Activated naive CD4-positive, alpha-beta T cell treated with anti-CD3 and anti-CD28 coated beads, Interleukin-2, amount 50 U/mL, for 24 hours (primary cell): ENCODE results near the gene TTL.
"Not testable (repeated sequence)": the region's sequence is repeated elsewhere in the genome, so short reads cannot be mapped to it uniquely, and the experiment has no call there.

Experiments used
- H3K27ac Mint-ChIP-seq: one replicate; pipeline ENCODE4 v1.8.0; 2021; ENCODE audit warnings: mild to moderate bottlenecking, mixed read lengths
- H3K27me3 Mint-ChIP-seq: one replicate; pipeline ENCODE4 v1.8.0; 2021; ENCODE audit warnings: mixed read lengths
- H3K36me3 Mint-ChIP-seq: one replicate; pipeline ENCODE4 v1.8.0; 2021; ENCODE audit warnings: mixed read lengths
- H3K4me1 Mint-ChIP-seq: one replicate; pipeline ENCODE4 v1.8.0; 2021; ENCODE audit warnings: mixed read lengths
- H3K4me3 Mint-ChIP-seq: one replicate; pipeline ENCODE4 v1.8.0; 2021; ENCODE audit warnings: mild to moderate bottlenecking, mixed read lengths
- H3K9me3 Mint-ChIP-seq: one replicate; pipeline ENCODE4 v1.8.0; 2021; ENCODE audit warnings: mixed read lengths

TTL gene

GRCh38 chr2:112481528-112482233, at the start of gene TTL:
Gene TTL, plus strand, starts transcription at chr2:112482156. Its CDS starts 189 bp downstream, at chr2:112482345.
- H3K4me1 Mint-ChIP-seq, result peaks cover 38% of the 10 kb centered on the region
- H3K27me3 Mint-ChIP-seq, result no peaks in the 10 kb centered on the region
- peak within 1 kb of the TSS; percentile 96 for H3K27ac Mint-ChIP-seq
- H3K9me3 Mint-ChIP-seq, result no peaks in the 10 kb centered on the region
- no peaks in the 10 kb centered on the region for H3K36me3 Mint-ChIP-seq
- peak within 1 kb of the TSS; percentile 97 for H3K4me3 Mint-ChIP-seq

DNA sequence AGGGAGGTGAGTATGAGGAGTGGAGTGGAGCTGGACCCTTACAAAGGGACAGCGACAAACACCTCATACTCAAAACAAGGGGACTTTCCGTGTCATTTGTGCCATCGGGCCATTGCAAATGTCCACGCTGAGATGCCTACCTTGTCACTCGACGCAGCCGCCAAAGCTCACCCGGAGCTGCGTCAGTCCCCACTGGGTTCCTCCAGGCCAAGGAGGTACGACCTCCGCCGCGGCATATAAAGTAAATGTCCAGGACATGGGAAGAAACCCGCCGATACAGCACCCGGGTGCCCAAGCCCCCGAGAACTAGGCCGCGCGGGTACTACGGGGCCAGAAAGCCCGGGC, 49.6 kb upstream of the TTL start:
- peak overlapping the region; percentile 59 for H3K27ac Mint-ChIP-seq
- H3K27me3 Mint-ChIP-seq, H3K36me3 Mint-ChIP-seq, H3K9me3 Mint-ChIP-seq: not testable (repeated sequence)
- peaks cover 21% of the 10 kb centered on the region for H3K4me1 Mint-ChIP-seq
- peak overlapping the region; percentile 86 for H3K4me3 Mint-ChIP-seq

DNA sequence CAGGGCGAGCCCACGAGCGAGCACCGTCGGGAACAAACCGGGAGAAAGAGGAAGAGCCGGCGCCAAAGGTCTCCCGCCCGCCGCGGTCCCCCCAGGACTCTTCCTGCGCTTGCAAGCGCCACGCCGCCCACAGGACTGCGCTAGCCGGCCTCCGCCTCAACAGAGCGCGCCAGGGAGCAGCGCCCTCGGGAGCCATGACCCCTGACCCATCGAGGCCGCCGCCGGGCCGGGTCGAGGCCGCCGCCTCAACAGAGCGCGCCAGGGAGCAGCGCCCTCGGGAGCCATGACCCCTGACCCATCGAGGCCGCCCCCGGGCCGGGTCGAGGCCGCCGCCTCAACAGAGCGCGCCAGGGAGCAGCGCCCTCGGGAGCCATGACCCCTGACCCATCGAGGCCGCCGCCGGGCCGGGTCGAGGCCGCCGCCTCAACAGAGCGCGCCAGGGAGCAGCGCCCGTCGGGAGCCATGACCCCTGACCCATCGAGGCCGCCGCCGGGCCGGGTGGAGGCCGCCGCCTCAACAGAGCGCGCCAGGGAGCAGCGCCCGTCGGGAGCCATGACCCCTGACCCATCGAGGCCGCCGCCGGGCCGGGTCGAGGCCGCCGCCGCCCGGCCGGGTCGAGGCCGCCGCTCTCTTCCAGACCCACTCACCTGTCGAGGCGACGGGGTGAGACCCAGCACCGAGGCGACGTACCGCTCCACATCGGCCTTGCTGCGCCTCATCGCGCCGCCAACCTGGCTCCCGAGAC, 49.0 kb upstream of the TTL start:
- Mint-ChIP-seq H3K4me3 (peak overlapping the region; percentile 86), H3K27ac (peak overlapping the region; percentile 59), H3K4me1 (peaks cover 21% of the 10 kb centered on the region)
- H3K9me3 Mint-ChIP-seq, H3K27me3 Mint-ChIP-seq, H3K36me3 Mint-ChIP-seq: not testable (repeated sequence)

- not testable (repeated sequence) for H3K9me3 Mint-ChIP-seq, H3K36me3 Mint-ChIP-seq
Observed at GRCh38 chr2:112433480-112433879, 48.5 kb upstream of the TTL start, which contains the start of gene RGPD8. Gene RGPD8, minus strand, starts transcription at chr2:112433645. Its CDS starts 192 bp downstream, at chr2:112433453.

DNA sequence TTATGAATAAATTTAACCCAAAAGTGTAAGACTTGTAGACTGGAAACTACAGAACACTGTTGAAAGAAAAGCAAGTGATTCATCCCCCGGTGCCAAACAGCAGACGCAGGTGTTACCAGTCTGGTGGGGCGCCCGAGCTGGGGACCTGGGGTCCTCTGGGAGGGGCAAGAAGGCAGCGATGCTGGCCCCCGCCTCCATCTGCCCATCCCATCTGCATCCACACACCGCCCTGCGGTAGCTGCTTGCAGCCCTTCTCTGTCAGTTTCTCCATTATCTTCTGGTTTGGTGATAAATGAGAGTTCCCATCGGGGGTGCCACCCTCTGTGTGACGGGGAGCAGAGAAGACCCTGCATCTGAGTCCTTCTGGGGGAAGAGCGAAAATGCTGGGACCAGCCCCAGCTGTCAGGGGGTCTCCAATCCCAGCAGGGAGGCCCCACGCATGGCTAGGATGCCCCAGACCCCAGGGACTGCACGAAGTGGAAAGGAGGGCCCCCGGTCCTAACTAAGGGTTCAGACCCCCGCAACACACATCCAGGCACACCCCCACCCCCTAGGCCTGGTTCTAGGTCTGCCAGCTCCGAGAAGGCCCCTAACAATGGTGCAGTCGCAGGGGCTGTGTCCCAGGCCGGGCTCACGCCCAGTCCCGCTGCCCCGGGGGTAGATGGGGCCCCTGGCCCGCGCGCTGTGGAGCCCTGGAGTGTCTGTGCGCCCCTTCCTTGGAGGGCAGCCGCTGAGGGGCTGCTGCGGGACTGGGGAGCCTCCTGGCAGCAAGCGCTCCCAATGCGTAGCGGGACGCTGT, 47.8 kb upstream of the TTL start:
- H3K4me3 Mint-ChIP-seq, result no peak overlapping the region

More at GRCh38 chr2:112433480-112433879, 48.5 kb upstream of the TTL start, which contains the start of gene RGPD8:
- H3K27ac Mint-ChIP-seq, result peak within 1 kb of the TSS; percentile 59
- H3K27me3 Mint-ChIP-seq, result not testable (repeated sequence)
- H3K4me1 Mint-ChIP-seq, result peaks cover 21% of the 10 kb centered on the region
- peak within 1 kb of the TSS; percentile 86 for H3K4me3 Mint-ChIP-seq

GRCh38 chr2:112434890-112435715, 46.9 kb upstream of the TTL start:
- not testable (repeated sequence) for H3K27me3 Mint-ChIP-seq, H3K36me3 Mint-ChIP-seq, H3K27ac Mint-ChIP-seq, H3K4me3 Mint-ChIP-seq, H3K9me3 Mint-ChIP-seq
- H3K4me1 Mint-ChIP-seq, result peaks cover 17% of the 10 kb centered on the region

More for the DNA sequence above, 47.8 kb upstream of the TTL start:
- peaks cover 4% of the 10 kb centered on the region for H3K27me3 Mint-ChIP-seq
- H3K27ac Mint-ChIP-seq, result no peak overlapping the region
- peaks cover 21% of the 10 kb centered on the region for H3K4me1 Mint-ChIP-seq
- no peaks in the 10 kb centered on the region for H3K9me3 Mint-ChIP-seq
- no peaks in the 10 kb centered on the region for H3K36me3 Mint-ChIP-seq

DNA sequence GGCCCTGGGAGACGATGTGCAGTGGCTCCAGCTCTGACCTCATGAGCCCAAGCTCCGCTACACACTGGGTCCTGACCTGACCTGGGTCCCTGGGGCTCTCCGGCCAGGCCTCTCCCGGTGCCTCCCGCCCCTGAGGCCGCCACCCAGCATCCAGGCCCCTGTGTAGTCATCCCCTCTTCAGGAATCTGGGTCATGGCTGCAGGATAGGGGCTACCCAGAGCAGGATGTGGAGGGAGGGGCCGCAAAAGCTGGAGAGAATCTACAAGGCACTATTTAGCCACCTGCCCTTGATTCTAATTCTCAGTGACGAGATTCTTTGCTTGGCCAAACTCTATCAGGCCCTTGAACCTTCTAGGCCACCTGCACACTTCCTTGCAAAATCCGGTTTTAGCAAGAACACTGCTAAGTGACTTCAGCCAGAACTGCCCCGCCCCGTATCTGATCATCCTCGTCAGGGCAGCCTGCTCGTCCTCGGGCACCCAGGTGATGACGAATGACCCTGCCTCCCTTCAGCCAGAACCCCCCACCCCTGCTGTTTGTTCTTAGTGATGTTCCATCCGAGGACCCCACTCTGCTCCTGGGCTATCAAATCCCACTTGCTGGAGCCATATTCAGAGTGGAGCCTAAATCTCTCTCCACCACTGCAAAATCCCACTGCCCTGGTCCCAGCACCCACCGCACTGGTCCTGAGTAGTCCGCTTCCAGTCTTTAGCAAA, 46.1 kb upstream of the TTL start:
- Mint-ChIP-seq H3K27ac (peak overlapping the region; percentile 80), H3K4me1 (peaks cover 16% of the 10 kb centered on the region)
- not testable (repeated sequence) for H3K4me3 Mint-ChIP-seq, H3K36me3 Mint-ChIP-seq, H3K9me3 Mint-ChIP-seq, H3K27me3 Mint-ChIP-seq

GRCh38 chr2:112436993-112437392, 45.0 kb upstream of the TTL start:
- not testable (repeated sequence) for H3K4me1 Mint-ChIP-seq, H3K4me3 Mint-ChIP-seq, H3K27ac Mint-ChIP-seq, H3K36me3 Mint-ChIP-seq, H3K9me3 Mint-ChIP-seq, H3K27me3 Mint-ChIP-seq

GRCh38 chr2:112437405-112437831, 44.5 kb upstream of the TTL start:
- not testable (repeated sequence) for H3K4me3 Mint-ChIP-seq, H3K9me3 Mint-ChIP-seq, H3K27me3 Mint-ChIP-seq, H3K4me1 Mint-ChIP-seq, H3K27ac Mint-ChIP-seq, H3K36me3 Mint-ChIP-seq

DNA sequence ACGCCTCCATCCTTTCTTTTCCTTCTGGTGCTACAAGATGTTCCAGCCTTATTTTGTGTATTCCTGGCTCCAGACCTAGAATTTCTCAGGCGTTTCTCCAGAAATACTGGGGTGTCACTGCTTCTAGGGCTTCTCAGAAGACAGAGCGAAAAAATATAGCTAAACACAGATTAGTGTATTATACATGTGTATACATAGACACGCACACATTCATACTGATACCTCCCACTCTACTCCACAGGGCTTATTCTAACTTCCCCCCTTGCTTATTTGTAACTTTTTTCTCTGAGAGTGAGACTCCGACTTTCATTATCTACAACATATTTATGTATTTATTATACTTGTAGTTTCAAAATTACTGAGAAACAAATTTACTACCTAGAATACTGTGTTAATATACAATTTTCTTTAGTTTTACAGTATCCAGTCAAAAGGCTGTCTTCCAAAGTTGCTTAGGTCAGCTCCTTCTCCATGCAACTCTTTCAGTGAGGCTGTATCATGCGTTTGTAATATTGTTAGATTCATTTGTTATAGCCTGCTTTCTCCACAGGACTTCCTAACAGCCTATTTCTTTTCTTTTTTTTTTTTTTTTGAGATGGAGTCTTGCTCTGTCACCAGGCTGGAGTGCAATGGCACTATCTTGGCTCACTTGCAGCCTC, 43.2 kb upstream of the TTL start:
- H3K4me1 Mint-ChIP-seq, H3K4me3 Mint-ChIP-seq, H3K9me3 Mint-ChIP-seq, H3K27ac Mint-ChIP-seq, H3K36me3 Mint-ChIP-seq, H3K27me3 Mint-ChIP-seq: not testable (repeated sequence)

DNA sequence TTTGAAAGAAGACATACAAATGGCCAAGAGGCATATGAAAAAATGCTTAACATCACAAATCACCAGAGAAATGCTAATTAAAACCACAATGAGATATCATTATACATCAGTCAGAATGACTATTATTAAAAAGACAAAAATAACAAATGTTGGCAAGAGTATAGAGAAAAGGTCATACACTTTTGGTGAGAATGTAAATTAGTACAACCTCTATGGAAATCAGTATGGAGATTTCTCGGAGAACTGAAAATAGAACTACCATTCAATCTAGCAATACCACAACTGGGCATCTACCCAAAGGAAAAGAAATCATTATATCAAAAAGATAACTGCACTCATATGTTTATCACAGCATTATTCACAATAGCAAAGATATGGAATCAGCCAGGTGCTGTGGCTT, 37.7 kb upstream of the TTL start:
- H3K4me1 Mint-ChIP-seq, H3K4me3 Mint-ChIP-seq, H3K27me3 Mint-ChIP-seq, H3K9me3 Mint-ChIP-seq, H3K27ac Mint-ChIP-seq, H3K36me3 Mint-ChIP-seq: not testable (repeated sequence)

GRCh38 chr2:112449854-112450253, 32.1 kb upstream of the TTL start:
- Mint-ChIP-seq H3K27me3 (no peaks in the 10 kb centered on the region), H3K36me3 (no peaks in the 10 kb centered on the region), H3K9me3 (no peaks in the 10 kb centered on the region), H3K27ac (no peak overlapping the region), H3K4me1 (no peaks in the 10 kb centered on the region), H3K4me3 (no peak overlapping the region)

DNA sequence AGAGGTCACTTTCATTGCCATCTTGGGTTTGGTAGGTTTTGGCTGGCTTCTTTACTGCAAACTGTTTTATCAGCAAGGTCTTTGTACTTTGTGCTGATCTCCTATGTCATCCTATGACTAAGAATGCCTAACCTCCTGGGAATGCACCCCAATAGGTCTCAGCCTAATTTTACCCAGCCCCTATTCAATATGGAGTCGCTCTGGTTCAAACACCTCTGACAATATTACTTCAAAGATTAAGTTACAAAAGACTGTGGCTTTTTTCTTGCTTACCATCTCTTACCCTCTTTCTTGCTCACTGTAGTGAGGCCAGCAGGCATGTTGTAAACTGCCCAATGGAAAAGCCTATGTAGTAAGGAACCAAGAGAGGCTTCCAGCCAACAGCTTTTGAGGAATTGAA, 30.6 kb upstream of the TTL start:
- no peak overlapping the region for H3K4me3 Mint-ChIP-seq
- H3K27ac Mint-ChIP-seq, result no peak overlapping the region
- H3K4me1 Mint-ChIP-seq, result no peaks in the 10 kb centered on the region
- H3K9me3 Mint-ChIP-seq, result no peaks in the 10 kb centered on the region
- no peaks in the 10 kb centered on the region for H3K36me3 Mint-ChIP-seq
- H3K27me3 Mint-ChIP-seq, result no peaks in the 10 kb centered on the region

- H3K27me3 Mint-ChIP-seq, result no peaks in the 10 kb centered on the region
- no peaks in the 10 kb centered on the region for H3K9me3 Mint-ChIP-seq
- H3K4me1 Mint-ChIP-seq, result no peaks in the 10 kb centered on the region
- H3K36me3 Mint-ChIP-seq, result no peaks in the 10 kb centered on the region
- H3K27ac Mint-ChIP-seq, result no peak overlapping the region
- no peak overlapping the region for H3K4me3 Mint-ChIP-seq
Observed at GRCh38 chr2:112454586-112454985, 27.4 kb upstream of the TTL start.
